Measurements from ENCODE around the gene PTPRM. TPM values are rescaled to one million over a fixed set of nuclear protein-coding genes. Genes with fewer than 3 reads are reported as not detected.

Gene PTPRM
- total RNA-seq, 1 experiment from 2014 or later, result 11.1 TPM

DNA sequence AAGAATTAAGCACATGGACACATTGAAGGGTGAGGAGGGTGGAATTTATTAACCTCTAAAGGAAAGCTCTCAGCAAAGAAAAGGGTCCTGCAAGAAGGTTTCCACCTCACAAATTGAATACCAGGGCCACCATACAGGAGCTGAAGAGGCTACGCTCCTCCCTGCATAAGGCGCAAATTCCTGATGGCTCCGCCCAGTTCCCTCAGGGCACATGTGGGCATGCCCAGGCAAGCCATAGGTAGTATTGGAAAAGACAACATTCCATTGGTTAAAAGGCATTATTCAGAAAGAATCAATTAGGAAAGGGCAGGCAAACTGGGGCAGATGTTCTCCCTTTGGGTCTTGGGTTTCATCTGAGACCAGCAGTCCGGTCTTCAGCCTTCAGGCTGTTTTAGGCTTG lies 161.2 kb downstream of the PTPRM start:
- DNase-seq (ENCODE audit: low spot score) (peak; percentile 40), ATAC-seq (peak; percentile 85)
- ChIA-PET POLR2A (no interaction called here), CTCF (interaction anchor here (0.6 kb wide), 1 partner anchor 8 kb away, joined by 3 read pairs; no protein-coding TSS in a partner anchor)
- TF ChIP-seq SMAD3 (CRISPR knock-in tag; IDR thresholded peaks at IDR 0.05; ENCODE audit: borderline replicate concordance), result no peak
- H3K4me1 Mint-ChIP-seq, result peaks cover 46% of the 10 kb centered on the region
- H3K9me3 Mint-ChIP-seq, result peaks cover 8% of the 10 kb centered on the region
- peaks cover 10% of the 10 kb centered on the region for H3K36me3 Mint-ChIP-seq
- no peak overlapping the region; the same call in 1 of the 2 replicates for H3K4me3 Mint-ChIP-seq
- H3K27me3 Mint-ChIP-seq (ENCODE audit: low read depth), result no peaks in the 10 kb centered on the region
- H3K27ac Mint-ChIP-seq, result peak overlapping the region; percentile 86

DNA sequence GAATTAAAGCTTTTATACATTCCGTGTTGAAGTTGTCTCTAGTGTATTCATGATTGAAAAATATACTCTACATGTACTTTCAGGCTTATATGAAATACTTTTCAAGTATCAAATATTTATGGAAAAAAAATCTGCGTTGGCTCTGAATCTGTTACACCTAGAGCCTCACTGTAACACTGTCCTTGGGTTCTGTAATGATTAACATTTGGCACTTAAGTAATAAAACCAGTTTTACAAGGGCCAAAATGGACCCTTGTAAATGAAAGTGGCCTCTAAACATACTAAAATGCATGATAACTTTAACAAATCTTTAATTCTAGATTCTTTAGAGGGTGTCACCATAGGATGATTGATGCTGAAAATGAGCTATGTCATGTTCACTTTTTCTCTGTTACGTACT lies 162.8 kb downstream of the PTPRM start:
- CTCF ChIA-PET, result no interaction called here
- ATAC-seq (no peak), DNase-seq (ENCODE audit: low spot score) (no peak)
- Mint-ChIP-seq H3K36me3 (peaks cover 12% of the 10 kb centered on the region), H3K4me1 (peaks cover 43% of the 10 kb centered on the region), H3K27ac (no peak overlapping the region), H3K27me3 (ENCODE audit: low read depth) (no peaks in the 10 kb centered on the region), H3K9me3 (peaks cover 10% of the 10 kb centered on the region), H3K4me3 (no peak overlapping the region)
- POLR2A ChIA-PET, result no interaction called here
- TF ChIP-seq, protein P1, sequence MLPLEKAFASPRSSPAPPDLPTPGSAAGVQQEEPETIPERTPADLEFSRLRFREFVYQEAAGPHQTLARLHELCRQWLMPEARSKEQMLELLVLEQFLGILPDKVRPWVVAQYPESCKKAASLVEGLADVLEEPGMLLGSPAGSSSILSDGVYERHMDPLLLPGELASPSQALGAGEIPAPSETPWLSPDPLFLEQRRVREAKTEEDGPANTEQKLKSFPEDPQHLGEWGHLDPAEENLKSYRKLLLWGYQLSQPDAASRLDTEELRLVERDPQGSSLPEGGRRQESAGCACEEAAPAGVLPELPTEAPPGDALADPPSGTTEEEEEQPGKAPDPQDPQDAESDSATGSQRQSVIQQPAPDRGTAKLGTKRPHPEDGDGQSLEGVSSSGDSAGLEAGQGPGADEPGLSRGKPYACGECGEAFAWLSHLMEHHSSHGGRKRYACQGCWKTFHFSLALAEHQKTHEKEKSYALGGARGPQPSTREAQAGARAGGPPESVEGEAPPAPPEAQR (CRISPR knock-in tag; IDR thresholded peaks at IDR 0.05), result no peak
- TF ChIP-seq ZNF423 (CRISPR knock-in tag; IDR thresholded peaks at IDR 0.05) (no peak), TCF7 (CRISPR knock-in tag; IDR thresholded peaks at IDR 0.05; ENCODE audit: low read depth) (no peak), JUN (CRISPR knock-in tag; IDR thresholded peaks at IDR 0.05) (no peak), ETV6 (CRISPR knock-in tag; IDR thresholded peaks at IDR 0.05) (no peak), TP53 (CRISPR knock-in tag; IDR thresholded peaks at IDR 0.05) (no peak), CREM (CRISPR knock-in tag; IDR thresholded peaks at IDR 0.05) (no peak), ZNF232 (CRISPR knock-in tag; IDR thresholded peaks at IDR 0.05) (no peak), FOXP1 (CRISPR knock-in tag; IDR thresholded peaks at IDR 0.05; ENCODE audit: borderline replicate concordance) (no peak)
- TF ChIP-seq, protein P2, sequence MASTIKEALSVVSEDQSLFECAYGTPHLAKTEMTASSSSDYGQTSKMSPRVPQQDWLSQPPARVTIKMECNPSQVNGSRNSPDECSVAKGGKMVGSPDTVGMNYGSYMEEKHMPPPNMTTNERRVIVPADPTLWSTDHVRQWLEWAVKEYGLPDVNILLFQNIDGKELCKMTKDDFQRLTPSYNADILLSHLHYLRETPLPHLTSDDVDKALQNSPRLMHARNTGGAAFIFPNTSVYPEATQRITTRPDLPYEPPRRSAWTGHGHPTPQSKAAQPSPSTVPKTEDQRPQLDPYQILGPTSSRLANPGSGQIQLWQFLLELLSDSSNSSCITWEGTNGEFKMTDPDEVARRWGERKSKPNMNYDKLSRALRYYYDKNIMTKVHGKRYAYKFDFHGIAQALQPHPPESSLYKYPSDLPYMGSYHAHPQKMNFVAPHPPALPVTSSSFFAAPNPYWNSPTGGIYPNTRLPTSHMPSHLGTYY (CRISPR knock-in tag; IDR thresholded peaks at IDR 0.05), result no peak
- TF ChIP-seq, protein P3, sequence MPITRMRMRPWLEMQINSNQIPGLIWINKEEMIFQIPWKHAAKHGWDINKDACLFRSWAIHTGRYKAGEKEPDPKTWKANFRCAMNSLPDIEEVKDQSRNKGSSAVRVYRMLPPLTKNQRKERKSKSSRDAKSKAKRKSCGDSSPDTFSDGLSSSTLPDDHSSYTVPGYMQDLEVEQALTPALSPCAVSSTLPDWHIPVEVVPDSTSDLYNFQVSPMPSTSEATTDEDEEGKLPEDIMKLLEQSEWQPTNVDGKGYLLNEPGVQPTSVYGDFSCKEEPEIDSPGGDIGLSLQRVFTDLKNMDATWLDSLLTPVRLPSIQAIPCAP (CRISPR knock-in tag; IDR thresholded peaks at IDR 0.05), result no peak
- TF ChIP-seq, protein P4, sequence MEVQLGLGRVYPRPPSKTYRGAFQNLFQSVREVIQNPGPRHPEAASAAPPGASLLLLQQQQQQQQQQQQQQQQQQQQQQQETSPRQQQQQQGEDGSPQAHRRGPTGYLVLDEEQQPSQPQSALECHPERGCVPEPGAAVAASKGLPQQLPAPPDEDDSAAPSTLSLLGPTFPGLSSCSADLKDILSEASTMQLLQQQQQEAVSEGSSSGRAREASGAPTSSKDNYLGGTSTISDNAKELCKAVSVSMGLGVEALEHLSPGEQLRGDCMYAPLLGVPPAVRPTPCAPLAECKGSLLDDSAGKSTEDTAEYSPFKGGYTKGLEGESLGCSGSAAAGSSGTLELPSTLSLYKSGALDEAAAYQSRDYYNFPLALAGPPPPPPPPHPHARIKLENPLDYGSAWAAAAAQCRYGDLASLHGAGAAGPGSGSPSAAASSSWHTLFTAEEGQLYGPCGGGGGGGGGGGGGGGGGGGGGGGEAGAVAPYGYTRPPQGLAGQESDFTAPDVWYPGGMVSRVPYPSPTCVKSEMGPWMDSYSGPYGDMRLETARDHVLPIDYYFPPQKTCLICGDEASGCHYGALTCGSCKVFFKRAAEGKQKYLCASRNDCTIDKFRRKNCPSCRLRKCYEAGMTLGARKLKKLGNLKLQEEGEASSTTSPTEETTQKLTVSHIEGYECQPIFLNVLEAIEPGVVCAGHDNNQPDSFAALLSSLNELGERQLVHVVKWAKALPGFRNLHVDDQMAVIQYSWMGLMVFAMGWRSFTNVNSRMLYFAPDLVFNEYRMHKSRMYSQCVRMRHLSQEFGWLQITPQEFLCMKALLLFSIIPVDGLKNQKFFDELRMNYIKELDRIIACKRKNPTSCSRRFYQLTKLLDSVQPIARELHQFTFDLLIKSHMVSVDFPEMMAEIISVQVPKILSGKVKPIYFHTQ (CRISPR knock-in tag; IDR thresholded peaks at IDR 0.05), result no peak
- TF ChIP-seq, protein P5, sequence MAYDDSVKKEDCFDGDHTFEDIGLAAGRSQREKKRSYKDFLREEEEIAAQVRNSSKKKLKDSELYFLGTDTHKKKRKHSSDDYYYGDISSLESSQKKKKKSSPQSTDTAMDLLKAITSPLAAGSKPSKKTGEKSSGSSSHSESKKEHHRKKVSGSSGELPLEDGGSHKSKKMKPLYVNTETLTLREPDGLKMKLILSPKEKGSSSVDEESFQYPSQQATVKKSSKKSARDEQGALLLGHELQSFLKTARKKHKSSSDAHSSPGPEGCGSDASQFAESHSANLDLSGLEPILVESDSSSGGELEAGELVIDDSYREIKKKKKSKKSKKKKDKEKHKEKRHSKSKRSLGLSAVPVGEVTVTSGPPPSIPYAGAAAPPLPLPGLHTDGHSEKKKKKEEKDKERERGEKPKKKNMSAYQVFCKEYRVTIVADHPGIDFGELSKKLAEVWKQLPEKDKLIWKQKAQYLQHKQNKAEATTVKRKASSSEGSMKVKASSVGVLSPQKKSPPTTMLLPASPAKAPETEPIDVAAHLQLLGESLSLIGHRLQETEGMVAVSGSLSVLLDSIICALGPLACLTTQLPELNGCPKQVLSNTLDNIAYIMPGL (CRISPR knock-in tag; IDR thresholded peaks at IDR 0.05), result no peak
- TF ChIP-seq, protein P6, sequence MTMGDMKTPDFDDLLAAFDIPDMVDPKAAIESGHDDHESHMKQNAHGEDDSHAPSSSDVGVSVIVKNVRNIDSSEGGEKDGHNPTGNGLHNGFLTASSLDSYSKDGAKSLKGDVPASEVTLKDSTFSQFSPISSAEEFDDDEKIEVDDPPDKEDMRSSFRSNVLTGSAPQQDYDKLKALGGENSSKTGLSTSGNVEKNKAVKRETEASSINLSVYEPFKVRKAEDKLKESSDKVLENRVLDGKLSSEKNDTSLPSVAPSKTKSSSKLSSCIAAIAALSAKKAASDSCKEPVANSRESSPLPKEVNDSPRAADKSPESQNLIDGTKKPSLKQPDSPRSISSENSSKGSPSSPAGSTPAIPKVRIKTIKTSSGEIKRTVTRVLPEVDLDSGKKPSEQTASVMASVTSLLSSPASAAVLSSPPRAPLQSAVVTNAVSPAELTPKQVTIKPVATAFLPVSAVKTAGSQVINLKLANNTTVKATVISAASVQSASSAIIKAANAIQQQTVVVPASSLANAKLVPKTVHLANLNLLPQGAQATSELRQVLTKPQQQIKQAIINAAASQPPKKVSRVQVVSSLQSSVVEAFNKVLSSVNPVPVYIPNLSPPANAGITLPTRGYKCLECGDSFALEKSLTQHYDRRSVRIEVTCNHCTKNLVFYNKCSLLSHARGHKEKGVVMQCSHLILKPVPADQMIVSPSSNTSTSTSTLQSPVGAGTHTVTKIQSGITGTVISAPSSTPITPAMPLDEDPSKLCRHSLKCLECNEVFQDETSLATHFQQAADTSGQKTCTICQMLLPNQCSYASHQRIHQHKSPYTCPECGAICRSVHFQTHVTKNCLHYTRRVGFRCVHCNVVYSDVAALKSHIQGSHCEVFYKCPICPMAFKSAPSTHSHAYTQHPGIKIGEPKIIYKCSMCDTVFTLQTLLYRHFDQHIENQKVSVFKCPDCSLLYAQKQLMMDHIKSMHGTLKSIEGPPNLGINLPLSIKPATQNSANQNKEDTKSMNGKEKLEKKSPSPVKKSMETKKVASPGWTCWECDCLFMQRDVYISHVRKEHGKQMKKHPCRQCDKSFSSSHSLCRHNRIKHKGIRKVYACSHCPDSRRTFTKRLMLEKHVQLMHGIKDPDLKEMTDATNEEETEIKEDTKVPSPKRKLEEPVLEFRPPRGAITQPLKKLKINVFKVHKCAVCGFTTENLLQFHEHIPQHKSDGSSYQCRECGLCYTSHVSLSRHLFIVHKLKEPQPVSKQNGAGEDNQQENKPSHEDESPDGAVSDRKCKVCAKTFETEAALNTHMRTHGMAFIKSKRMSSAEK (CRISPR knock-in tag; IDR thresholded peaks at IDR 0.05; ENCODE audit: borderline replicate concordance), result no peak
- TF ChIP-seq, protein P7, sequence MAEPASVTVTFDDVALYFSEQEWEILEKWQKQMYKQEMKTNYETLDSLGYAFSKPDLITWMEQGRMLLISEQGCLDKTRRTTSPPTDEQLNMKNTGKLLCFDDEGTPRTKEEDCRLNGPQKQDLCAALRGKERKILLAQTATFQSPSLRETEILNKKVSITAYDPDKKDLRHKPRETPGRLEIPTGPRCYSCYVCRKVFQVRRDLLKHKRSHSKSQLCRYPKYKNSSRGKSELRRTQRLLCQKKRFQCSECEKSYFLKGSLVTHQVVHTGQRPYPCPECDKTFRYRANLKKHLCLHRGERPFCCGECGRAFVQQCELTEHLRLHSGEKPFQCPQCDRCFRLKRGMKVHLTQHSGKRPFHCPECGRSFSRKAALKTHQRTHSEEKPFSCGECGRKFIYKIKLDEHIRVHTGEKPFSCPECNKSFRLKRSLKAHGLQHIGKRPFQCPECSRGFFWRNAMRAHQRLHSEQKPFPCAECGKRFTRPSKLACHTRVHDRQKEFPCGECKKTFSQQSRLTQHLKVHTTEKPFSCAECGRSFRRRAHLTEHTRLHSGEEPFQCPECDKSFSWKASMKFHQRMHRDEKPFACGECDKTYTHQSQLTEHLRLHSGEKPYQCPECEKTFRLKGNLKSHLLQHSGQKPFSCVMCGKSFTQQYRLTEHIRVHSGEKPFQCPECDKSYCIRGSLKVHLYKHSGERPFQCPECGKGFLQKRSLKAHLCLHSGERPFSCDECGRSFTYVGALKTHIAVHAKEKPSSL (CRISPR knock-in tag; conservative IDR thresholded peaks at IDR 0.05), result no peak
- TF ChIP-seq, protein P8, sequence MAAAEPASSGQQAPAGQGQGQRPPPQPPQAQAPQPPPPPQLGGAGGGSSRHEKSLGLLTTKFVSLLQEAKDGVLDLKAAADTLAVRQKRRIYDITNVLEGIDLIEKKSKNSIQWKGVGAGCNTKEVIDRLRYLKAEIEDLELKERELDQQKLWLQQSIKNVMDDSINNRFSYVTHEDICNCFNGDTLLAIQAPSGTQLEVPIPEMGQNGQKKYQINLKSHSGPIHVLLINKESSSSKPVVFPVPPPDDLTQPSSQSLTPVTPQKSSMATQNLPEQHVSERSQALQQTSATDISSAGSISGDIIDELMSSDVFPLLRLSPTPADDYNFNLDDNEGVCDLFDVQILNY (CRISPR knock-in tag; IDR thresholded peaks at IDR 0.05), result no peak
- TF ChIP-seq, protein P9, sequence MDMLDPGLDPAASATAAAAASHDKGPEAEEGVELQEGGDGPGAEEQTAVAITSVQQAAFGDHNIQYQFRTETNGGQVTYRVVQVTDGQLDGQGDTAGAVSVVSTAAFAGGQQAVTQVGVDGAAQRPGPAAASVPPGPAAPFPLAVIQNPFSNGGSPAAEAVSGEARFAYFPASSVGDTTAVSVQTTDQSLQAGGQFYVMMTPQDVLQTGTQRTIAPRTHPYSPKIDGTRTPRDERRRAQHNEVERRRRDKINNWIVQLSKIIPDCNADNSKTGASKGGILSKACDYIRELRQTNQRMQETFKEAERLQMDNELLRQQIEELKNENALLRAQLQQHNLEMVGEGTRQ (CRISPR knock-in tag; IDR thresholded peaks at IDR 0.05), result no peak
